GM12801 (cell line): Measurements from ENCODE around the gene PRKAB2.

Experiments used
- TF ChIP-seq, protein P1 (sequence below): IDR thresholded peaks from one replicate; pipeline ENCODE4 v1.5.1; 2011; ENCODE audit warnings: control low read depth; ENCODE audit not compliant: insufficient read length; ENCODE audit errors: extremely low read depth

The PRKAB2 gene

DNA sequence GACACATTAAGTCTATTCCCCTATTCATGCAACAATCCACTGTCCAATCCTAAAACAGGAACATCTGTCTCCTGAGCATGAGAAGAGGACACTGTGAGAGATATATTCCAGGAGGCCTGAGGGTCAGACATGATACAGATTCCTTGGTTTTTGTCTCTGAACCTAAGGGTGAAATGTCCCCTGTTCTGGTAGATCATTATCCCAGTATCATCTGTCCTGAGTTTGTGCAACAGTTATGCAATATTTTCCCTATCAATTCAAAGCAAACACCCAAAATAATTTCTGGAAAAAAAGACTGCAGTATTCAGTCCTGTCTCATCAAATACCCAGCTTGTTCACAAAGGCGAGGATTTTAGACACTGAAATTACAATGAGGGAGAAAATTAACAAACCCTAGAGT, 61.4 kb downstream of the PRKAB2 start:
- TF ChIP-seq, protein P1, sequence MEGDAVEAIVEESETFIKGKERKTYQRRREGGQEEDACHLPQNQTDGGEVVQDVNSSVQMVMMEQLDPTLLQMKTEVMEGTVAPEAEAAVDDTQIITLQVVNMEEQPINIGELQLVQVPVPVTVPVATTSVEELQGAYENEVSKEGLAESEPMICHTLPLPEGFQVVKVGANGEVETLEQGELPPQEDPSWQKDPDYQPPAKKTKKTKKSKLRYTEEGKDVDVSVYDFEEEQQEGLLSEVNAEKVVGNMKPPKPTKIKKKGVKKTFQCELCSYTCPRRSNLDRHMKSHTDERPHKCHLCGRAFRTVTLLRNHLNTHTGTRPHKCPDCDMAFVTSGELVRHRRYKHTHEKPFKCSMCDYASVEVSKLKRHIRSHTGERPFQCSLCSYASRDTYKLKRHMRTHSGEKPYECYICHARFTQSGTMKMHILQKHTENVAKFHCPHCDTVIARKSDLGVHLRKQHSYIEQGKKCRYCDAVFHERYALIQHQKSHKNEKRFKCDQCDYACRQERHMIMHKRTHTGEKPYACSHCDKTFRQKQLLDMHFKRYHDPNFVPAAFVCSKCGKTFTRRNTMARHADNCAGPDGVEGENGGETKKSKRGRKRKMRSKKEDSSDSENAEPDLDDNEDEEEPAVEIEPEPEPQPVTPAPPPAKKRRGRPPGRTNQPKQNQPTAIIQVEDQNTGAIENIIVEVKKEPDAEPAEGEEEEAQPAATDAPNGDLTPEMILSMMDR: no peak

DNA sequence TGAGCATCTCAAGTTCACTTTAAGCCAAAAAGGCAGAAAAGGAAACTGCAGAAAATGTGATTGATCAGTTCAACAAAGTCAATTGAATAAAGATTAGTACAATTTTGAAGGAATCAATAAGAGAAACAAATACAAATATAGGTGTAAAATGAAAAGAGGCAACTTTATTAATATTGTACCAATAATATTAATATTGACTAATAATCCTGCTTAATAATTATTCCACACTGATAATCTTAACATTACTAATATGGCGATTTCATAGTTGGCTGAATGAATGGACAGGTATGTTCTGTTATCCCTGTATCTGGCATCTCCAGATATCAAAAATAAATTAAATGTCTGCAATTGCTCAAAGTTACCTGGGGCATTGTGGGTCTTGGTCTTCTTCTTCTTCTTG, 61.8 kb downstream of the PRKAB2 start:
- TF ChIP-seq, protein P1: no peak

DNA sequence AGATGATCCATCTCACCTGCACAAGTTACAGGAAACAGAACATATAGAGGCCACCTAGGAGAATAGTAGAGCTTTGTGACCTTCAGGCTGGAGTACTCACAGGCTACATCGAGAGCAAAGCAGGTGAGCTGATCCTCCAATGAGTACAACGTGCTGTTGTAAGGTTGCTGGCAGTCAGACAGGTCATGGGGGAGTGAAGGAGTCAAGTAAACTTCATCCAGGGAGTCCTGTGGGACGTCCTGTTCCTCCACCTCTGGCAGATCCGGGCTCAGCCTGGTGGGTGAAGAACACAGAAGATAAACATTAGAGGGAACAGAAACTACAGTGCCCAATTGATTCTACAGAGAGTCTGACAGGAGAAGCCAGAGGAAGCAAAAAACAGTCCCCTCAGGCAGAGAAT, 62.5 kb downstream of the PRKAB2 start:
- TF ChIP-seq, protein P1: no peak

DNA sequence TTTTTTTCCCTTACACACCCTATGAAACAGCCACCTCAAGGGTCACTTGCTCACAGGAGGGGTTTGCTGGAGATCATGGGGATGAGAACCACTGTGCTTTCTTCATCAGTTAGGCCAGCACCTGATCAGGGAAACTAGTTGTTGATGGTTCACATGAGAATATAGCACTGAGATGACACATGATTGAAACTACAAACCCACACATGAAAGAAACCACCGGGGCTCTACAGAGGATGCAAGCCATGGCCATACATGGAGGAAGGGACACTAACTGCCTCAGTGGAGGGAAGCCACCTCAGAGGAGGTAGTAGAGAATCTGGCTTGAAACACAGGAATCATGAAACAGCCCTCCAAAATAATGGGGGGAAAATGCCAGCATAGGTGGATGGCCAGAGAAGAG, 63.2 kb downstream of the PRKAB2 start:
- TF ChIP-seq, protein P1: no peak

DNA sequence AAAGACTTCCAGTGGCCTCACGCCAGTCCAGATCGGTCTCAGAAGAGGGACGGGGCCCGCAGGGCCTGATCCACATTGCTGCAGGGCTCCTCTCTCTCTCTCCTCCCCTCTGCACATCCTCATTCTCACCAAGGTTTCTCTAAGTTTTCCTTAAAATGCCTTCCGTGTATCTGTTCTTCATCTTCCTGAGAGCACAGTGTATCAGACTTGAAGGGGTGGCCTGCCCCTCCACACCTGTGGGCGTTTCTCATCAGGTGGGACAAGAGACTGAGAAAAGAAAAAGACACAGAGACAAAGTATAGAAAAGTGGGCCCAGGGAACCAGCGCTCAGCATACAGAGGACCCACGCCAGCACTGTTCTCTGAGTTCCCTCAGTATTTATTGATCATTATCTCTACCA, 66.4 kb downstream of the PRKAB2 start:
- TF ChIP-seq, protein P1: no peak
